Measurements from ENCODE around the gene KDM4B. TPM values are rescaled to one million over a fixed set of nuclear protein-coding genes. Genes with fewer than 3 reads are reported as not detected.
"Not testable (repeated sequence)": the region's sequence is repeated elsewhere in the genome, so short reads cannot be mapped to it uniquely, and the experiment has no call there.

Gene KDM4B
- total RNA-seq, 1 experiment from 2014 or later, result 15.8 TPM

DNA sequence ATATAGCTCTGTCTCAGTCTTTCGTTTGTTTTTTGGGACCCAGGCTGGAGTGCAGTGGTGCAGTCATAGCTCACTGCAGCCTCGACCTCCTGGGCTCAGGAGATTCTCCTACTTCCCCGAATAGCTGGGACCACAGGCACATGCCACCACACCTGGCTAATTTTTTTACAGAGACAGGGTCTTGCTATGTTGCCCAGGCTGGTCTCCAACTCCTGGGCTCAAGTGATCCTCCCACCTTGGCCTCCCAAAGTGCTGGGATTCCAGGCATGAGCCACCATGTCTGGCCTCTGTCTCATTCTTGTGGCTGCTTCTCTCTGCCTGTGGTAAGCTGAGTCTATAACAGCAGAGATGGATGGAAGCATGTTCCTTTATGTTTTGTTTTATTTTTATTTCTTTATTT lies 226.7 kb downstream of the KDM4B start:
- DNase-seq (ENCODE audit: low read depth), result not testable (repeated sequence)

GRCh38 chr19:5196832-5197231 lies 227.9 kb downstream of the KDM4B start:
- no peak for DNase-seq (ENCODE audit: low read depth)

DNA sequence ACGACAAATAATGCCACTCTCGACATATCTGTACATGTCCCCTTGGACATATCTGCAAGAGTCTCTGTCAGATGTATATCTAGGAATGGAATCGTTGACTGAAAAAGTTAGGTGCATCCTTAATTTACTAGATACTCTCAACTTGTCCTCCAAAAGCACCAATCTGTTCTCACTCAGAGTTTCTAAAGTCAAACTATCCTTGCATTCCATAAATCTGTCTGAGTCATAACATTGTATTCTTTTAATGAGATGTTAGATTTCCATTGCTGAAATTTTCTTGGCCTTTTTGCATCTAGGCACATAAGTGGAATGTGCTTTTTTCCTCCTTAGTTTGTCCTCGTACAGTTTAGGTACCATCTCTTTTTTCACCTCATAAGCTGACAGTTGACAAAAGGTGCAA lies 231.9 kb downstream of the KDM4B start:
- peak; percentile 27 for DNase-seq (ENCODE audit: low read depth)

DNA sequence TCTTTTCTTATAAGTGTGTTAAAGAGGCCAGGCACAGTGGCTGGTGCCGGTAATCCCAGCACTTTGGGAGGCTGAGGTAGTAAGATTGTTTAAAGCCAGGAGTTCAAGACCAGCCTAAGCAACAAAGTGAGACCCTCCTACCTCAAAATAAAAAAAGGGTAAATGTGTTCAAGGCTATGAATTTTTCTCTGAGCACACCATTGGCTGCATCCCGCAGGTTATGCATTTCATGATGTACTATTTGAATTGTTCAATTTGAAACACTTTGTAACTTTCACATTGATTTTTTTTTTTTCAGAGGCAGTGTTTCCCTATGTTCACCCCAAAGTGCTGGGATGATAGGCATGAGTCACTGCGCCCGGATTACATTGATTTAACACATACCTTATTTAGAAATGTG lies 233.6 kb downstream of the KDM4B start:
- DNase-seq (ENCODE audit: low read depth), result no peak

Other genes starting within 250 kb of the KDM4B start
- gene DPP9, start 245.3 kb upstream of the KDM4B start, total RNA-seq (2014; rRNA removed), result 107 and 109 TPM in 2 replicates
- 12.7 and 13.8 TPM in 2 replicates for gene FEM1A, start 177.4 kb upstream of the KDM4B start, total RNA-seq (2014; rRNA removed)
- 2.9 and 3.5 TPM in 2 replicates for gene TICAM1, start 137.4 kb upstream of the KDM4B start, total RNA-seq (2014; rRNA removed)
- gene PLIN3, start 101.4 kb upstream of the KDM4B start, total RNA-seq (2014; rRNA removed), result 333 and 379 TPM in 2 replicates
- not detected in 2 replicates for gene ARRDC5, start 66.2 kb upstream of the KDM4B start, total RNA-seq (2014; rRNA removed)
- gene UHRF1, start 59.6 kb upstream of the KDM4B start, total RNA-seq (2014; rRNA removed), result 122 and 132 TPM in 2 replicates

All from LHCN-M2 (cell line).